Umbilical cord (tissue), 2 donors: ENCODE results near the gene AOPEP. TPM values are rescaled to one million over a fixed set of nuclear protein-coding genes. Genes with fewer than 3 reads are reported as not detected.
A peak's percentile ranks its signal among the peaks of the same experiment; 100 is the strongest.

ENCODE experiments used
- DNase-seq: peaks from one replicate; pipeline ENCODE4 v3.0.0-alpha.2; 2015; ENCODE audit warnings: low spot score
- total RNA-seq: library from RNA; depleted of rRNA; stranded (reverse); fragments of >200 nt; gene quantifications from one replicate; pipeline ENCODE4 v1.2.3, GENCODE V29; 2014; ENCODE audit warnings: low replicate concordance; ENCODE audit not compliant: insufficient read depth

AOPEP gene
- total RNA-seq, 1 donor from 2014 or later = 297 TPM

- DNase-seq = no peak
Measured at GRCh38 chr9:94791435-94791834, 64.9 kb downstream of the AOPEP start.

GRCh38 chr9:94792511-94792910 lies 66.0 kb downstream of the AOPEP start:
- DNase-seq = peak; percentile 38

- DNase-seq = no peak
Measured at GRCh38 chr9:94794476-94795167, 68.1 kb downstream of the AOPEP start.

- DNase-seq = no peak
Measured at GRCh38 chr9:94796687-94797086, 70.2 kb downstream of the AOPEP start.

- no peak for DNase-seq
Measured at GRCh38 chr9:94798201-94798600, 71.7 kb downstream of the AOPEP start.

- DNase-seq = no peak
Measured at GRCh38 chr9:94798708-94799107, 72.2 kb downstream of the AOPEP start.

- peak; percentile 83 for DNase-seq
Measured at GRCh38 chr9:94799578-94800264, 73.2 kb downstream of the AOPEP start.

- DNase-seq = peak; percentile 37
Measured at GRCh38 chr9:94800424-94801117, 74.1 kb downstream of the AOPEP start.

- DNase-seq = peak; percentile 45
Measured at GRCh38 chr9:94801234-94801633, 74.7 kb downstream of the AOPEP start.

GRCh38 chr9:94801681-94802080 lies 75.2 kb downstream of the AOPEP start:
- peak; percentile 77 for DNase-seq

- DNase-seq = peak; percentile 73
Measured at GRCh38 chr9:94802251-94802650, 75.8 kb downstream of the AOPEP start.

- peak; percentile 55 for DNase-seq
Measured at GRCh38 chr9:94802793-94803192, 76.3 kb downstream of the AOPEP start.

GRCh38 chr9:94804316-94804715 lies 77.8 kb downstream of the AOPEP start:
- DNase-seq = no peak

GRCh38 chr9:94805051-94805489 lies 78.6 kb downstream of the AOPEP start:
- no peak for DNase-seq

- DNase-seq = peak; percentile 81
Measured at GRCh38 chr9:94805585-94805984, 79.1 kb downstream of the AOPEP start.

GRCh38 chr9:94806307-94806893 lies 79.9 kb downstream of the AOPEP start:
- peak; percentile 28 for DNase-seq

- DNase-seq = no peak
Measured at GRCh38 chr9:94807556-94807955, 81.1 kb downstream of the AOPEP start.

GRCh38 chr9:94808926-94809700 lies 82.6 kb downstream of the AOPEP start:
- DNase-seq = no peak

GRCh38 chr9:94809778-94810177 lies 83.3 kb downstream of the AOPEP start:
- DNase-seq = no peak

- DNase-seq = no peak
Measured at GRCh38 chr9:94811074-94811473, 84.6 kb downstream of the AOPEP start.

- peak; percentile 36 for DNase-seq
Measured at GRCh38 chr9:94812343-94812742, 85.8 kb downstream of the AOPEP start.
